ENCODE data around the gene COPZ2.
A peak's percentile ranks its signal among the peaks of the same experiment; 100 is the strongest.
"Not testable (repeated sequence)": the region's sequence is repeated elsewhere in the genome, so short reads cannot be mapped to it uniquely, and the experiment has no call there.

The COPZ2 gene

DNA sequence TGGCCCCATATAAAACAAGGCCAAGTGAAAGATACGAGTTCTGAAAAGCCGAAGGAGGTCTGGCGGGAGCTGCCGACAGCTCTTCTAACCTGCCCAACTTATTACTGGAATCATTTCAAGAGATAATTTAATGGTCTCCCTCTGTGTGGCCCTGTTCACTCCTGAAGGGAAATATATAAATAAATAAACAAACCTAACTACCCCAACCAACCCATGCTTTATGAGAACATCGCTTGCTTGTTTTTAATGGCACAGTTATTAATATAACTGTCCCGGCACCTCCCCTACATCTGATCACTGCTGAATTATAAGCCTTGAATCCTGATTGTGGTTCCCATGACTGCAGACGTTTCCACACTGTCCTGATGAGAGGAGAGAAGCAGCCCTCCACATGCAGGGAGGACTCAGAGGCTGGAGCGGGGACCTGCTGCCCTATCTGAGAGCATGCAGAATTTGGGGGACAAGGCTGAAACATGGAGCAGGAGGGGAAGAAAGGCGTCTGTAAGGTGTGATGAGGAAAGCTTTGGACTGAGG is 44.5 kb downstream of the COPZ2 start:
- TF ChIP-seq, protein P1, sequence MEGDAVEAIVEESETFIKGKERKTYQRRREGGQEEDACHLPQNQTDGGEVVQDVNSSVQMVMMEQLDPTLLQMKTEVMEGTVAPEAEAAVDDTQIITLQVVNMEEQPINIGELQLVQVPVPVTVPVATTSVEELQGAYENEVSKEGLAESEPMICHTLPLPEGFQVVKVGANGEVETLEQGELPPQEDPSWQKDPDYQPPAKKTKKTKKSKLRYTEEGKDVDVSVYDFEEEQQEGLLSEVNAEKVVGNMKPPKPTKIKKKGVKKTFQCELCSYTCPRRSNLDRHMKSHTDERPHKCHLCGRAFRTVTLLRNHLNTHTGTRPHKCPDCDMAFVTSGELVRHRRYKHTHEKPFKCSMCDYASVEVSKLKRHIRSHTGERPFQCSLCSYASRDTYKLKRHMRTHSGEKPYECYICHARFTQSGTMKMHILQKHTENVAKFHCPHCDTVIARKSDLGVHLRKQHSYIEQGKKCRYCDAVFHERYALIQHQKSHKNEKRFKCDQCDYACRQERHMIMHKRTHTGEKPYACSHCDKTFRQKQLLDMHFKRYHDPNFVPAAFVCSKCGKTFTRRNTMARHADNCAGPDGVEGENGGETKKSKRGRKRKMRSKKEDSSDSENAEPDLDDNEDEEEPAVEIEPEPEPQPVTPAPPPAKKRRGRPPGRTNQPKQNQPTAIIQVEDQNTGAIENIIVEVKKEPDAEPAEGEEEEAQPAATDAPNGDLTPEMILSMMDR (IDR thresholded peaks at IDR 0.05; ENCODE audit: insufficient read depth, low read depth, low read length, missing control alignments): no peak
- no peak for DNase-seq (ENCODE audit: low read depth)
- H3K4me3 ChIP-seq (ENCODE audit: low read depth, low read length): no peak overlapping the region

DNA sequence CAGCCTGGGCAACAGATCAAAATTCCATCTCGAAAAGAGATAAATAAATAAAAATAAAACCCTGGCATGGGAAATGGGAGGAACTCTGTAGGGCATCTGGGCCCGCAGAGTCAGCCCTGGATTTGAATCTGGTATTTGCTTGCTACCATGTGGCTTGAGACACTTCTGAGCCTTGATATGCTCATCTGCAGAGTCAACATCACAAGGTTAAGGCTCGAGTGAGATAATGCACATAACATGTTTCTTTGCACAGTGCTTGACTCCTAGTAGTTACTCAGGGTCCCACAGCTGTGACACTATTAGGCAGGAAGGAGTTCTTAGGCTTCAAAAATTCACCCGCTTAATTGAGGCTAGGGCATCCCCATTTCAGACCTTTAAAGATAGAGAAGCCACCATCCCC is 45.4 kb downstream of the COPZ2 start:
- H3K4me3 ChIP-seq (ENCODE audit: low read depth, low read length): no peak overlapping the region
- no peak for DNase-seq (ENCODE audit: low read depth)
- TF ChIP-seq, protein P1 (IDR thresholded peaks at IDR 0.05; ENCODE audit: insufficient read depth, low read depth, low read length, missing control alignments): no peak

DNA sequence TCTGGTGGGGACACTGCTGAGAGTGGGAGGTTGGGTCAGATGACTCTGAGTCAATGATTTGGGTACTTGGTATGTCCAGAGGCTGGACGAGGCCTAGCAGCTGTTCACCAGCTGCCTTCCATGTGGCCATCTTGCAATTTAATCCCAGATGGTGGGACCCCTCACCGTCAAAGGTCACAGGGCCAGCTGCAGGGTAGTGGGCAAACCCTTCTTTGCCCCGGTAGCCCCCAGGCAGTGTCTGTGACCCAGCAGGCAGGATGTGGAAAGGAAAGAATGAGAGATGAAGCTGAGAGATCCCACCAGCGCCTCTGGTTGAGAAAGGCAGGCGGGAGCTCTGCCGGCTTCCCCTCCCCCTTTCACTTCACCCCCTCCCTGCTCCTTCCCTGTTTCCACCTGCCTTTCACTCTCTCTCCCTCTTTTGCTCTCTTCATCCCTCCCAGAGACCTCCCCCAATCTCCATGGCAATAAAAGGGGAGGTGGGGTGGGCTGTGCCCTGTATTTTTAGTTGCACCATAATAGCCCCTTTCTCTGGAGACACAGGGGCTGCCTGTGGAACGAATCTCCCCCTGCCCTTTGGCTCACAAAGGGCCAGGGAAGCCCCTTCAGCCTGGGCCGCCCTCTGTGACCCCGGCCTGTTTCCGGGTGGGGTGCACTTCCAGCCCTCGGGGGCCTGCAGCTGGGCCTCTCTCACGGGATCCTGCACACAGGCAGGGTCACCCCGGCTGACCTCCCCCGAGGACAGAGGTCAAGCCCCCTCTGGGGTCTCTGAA is 46.5 kb downstream of the COPZ2 start:
- no peak overlapping the region for H3K4me3 ChIP-seq (ENCODE audit: low read depth, low read length)
- TF ChIP-seq, protein P1 (IDR thresholded peaks at IDR 0.05; ENCODE audit: insufficient read depth, low read depth, low read length, missing control alignments): no peak
- no peak for DNase-seq (ENCODE audit: low read depth)

DNA sequence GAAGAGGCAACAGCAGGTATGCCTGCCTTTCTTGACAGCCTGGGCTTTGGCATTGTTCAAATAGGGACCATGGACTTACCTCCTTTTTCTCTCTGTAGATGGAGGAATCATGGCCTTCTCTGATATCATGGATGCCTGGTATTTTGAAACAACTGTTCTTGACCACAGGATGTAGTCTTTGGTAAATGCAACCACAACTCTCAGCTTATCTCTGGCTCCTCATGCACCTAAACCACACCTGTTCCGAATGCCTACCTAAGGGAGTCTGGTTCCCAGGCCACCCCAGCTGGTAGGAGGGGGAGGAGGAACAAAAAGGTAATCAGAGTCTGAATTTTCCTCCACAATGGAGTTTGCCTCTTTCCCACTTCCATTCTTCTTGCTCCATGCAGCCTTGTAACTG is 47.9 kb downstream of the COPZ2 start:
- TF ChIP-seq, protein P1 (IDR thresholded peaks at IDR 0.05; ENCODE audit: insufficient read depth, low read depth, low read length, missing control alignments): no peak
- H3K4me3 ChIP-seq (ENCODE audit: low read depth, low read length): no peak overlapping the region
- DNase-seq (ENCODE audit: low read depth): peak; percentile 78

DNA sequence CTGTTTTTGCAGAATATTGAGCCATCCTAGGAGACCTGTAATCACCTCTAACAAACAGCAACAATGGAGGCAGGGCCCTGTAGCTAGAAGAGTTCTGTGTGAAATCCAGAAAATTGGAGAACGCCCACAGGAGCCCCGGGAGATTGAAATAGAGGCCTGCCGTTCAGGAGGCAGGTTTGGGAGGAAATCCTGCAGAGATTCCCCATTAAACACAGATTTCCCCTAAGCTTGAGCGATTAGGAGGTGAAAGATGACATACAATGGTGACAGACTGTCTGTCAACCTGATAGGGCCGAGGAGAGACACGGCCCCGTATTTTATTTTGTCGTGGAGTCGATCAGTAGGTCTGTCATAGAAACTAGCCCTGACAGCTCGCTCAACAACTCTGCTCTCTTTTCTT is 48.4 kb downstream of the COPZ2 start:
- no peak overlapping the region for H3K4me3 ChIP-seq (ENCODE audit: low read depth, low read length)
- TF ChIP-seq, protein P1 (IDR thresholded peaks at IDR 0.05; ENCODE audit: insufficient read depth, low read depth, low read length, missing control alignments): no peak
- DNase-seq (ENCODE audit: low read depth): no peak

DNA sequence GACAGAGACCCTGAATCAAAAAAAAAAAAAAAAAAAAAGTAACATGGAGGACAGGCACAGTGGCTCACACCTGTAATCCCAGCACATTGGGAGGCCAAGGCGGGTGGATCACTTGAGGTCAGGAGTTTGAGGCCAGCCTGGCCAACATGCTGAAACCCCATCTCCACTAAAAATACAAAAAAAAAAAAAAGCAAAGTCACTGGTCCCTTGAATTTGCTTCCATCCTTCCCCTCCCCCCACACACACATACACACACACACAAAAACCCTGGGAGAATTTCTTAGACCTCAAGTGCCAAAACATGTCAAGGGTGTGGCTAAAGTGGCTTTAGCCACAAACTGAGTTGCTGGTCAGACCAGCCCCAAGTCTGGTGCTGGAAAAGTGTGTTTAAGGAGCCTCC is 49.2 kb downstream of the COPZ2 start:
- DNase-seq (ENCODE audit: low read depth); H3K4me3 ChIP-seq (ENCODE audit: low read depth, low read length): not testable (repeated sequence)

DNA sequence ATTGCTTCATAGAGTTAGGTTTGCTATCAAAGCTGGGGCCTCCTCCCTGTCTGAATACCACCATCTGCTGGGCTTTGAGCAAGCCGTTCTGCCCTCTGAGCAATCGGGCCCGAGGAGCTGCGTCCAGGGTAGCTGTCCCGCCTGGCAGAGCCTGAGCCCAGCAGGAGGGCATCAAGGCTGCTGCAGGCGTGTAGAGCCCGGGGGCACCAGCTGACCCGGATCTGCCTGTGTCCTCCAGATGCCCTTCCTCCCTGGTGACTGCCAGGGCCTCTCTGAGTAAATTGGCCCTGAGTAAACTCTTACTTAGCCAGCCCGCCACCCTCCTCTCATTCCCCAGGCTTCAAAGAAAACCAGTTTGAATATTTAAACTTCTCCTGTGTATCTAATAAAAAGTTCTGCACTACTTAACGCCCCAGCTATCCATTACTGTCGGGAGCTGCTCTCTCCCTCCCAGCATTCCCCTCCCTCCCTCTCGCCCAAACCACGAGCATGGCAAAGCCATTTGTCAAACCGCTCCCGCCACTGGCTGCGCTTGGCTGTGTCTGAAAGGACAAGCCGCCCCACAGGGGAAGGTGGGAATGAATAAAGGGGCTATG is 50.3 kb downstream of the COPZ2 start:
- H3K4me3 ChIP-seq (ENCODE audit: low read depth, low read length): no peak overlapping the region
- TF ChIP-seq, protein P1 (IDR thresholded peaks at IDR 0.05; ENCODE audit: insufficient read depth, low read depth, low read length, missing control alignments): no peak
- DNase-seq (ENCODE audit: low read depth): no peak
